Measurements from ENCODE around the gene IYD.

IYD gene

DNA sequence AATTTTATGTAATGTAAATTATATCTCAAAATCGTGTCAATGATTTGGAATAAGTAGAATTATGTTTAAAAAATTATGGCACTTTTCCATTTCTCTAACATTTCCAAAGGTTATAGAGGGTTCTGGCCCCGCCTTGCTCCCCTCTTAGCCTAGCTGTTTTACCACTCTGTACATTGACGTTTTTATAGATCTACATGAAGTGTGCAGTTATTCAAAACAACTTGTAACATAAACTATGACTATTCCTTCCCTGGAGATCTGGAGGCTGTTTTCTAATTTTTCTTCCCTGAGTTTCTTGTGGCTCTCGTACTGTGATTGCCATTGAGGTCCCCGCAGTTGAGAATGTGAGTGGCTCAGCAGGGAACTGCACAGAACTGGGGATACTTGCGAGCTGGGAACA is 48.4 kb downstream of the IYD start:
- H3K27ac ChIP-seq: no peak overlapping the region; a peak in 1 of 22 replicates
- H4K20me1 ChIP-seq: no peaks in the 10 kb centered on the region
- no peak overlapping the region for H3K4me2 ChIP-seq
- no peak for TF ChIP-seq Cebpa-rat (IDR thresholded peaks at IDR 0.05)
- H3K27me3 ChIP-seq: no peaks in the 10 kb centered on the region
- H3K36me3 ChIP-seq: no peaks in the 10 kb centered on the region
- H3K4me1 ChIP-seq: peaks cover 6 to 16% (median 11%) of the 10 kb centered on the region in 10 experiments; a peak in 18 of 20 replicates
- no peak overlapping the region for H3K4me3 ChIP-seq
- H3K9ac ChIP-seq: peak overlapping the region in 1 of 11 experiments; percentile 8; a peak in 1 of 22 replicates
- peaks cover 0 to 19% (median 14%) of the 10 kb centered on the region in 11 experiments; a peak in 17 of 22 replicates for H3K9me3 ChIP-seq (replicated peaks in 1 of 11)

GRCh38 chr6:150417899-150418826 is 49.4 kb downstream of the IYD start:
- Histone ChIP-seq H3K27ac (peak overlapping the region in 10 of 11 experiments; percentile 14 to 68 (median 58); a peak in 17 of 22 replicates), H3K4me3 (peak overlapping the region in 8 of 10 experiments; percentile 35 to 58 (median 49); a peak in 13 of 20 replicates), H3K9ac (peak overlapping the region in 10 of 11 experiments; percentile 41 to 67 (median 57); a peak in 16 of 22 replicates), H3K9me3 (replicated peaks in 1 of 11) (peaks cover 4 to 26% (median 16%) of the 10 kb centered on the region in 11 experiments; a peak in 21 of 22 replicates), H4K20me1 (no peaks in the 10 kb centered on the region), H3K27me3 (no peaks in the 10 kb centered on the region), H3K4me2 (peak overlapping the region; percentile 56 to 98 (median 73)), H3K36me3 (no peaks in the 10 kb centered on the region), H3K4me1 (peaks cover 6 to 16% (median 11%) of the 10 kb centered on the region in 10 experiments; a peak in 18 of 20 replicates)
- no peak for TF ChIP-seq Cebpa-rat (IDR thresholded peaks at IDR 0.05)

DNA sequence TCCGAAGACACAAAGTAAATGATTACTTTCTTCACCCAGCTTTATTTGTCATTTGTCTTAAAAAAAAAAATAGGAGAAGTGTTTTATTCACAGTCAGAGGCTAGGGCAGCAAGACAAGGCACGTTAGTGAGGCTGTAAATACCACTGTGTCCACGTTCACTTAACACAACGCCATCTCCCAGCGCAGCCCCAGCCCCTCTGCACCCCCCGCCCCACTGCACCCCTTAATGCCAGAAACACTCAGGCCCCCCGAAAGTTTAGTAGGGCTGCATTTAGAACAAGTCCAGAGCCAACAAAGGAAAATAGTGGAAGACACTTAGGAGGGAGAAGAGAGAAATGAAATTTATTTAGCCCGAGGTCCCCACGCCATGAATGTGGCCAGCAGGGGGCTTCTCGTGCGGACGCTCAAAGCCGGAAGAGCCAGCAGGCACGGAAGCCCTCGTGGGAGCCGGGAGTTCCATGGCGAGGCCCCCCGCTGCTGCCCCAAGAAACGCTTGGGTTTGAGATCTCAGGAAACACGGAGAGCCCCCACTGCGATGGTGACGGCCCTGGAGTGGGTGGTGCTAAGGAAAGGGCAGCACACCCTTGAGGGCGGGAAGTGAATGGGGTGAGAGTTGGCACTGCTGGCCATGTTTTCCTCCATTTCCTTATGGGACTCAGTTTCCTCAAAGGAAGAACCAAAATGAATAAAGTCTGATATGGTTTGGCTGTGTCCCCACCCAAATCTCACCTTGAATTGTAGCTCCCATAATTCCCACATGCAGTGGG is 50.2 kb downstream of the IYD start:
- peak overlapping the region; percentile 19 to 58 (median 49); a peak in 18 of 20 replicates for H3K4me3 ChIP-seq
- H3K4me1 ChIP-seq: peaks cover 6 to 16% (median 11%) of the 10 kb centered on the region in 10 experiments; a peak in 18 of 20 replicates
- H3K27ac ChIP-seq: peak overlapping the region in 10 of 11 experiments; percentile 21 to 68 (median 61); a peak in 18 of 22 replicates
- H3K9me3 ChIP-seq (replicated peaks in 1 of 11): peaks cover 12 to 35% (median 22%) of the 10 kb centered on the region in 11 experiments
- peak overlapping the region; percentile 56 to 98 (median 73) for H3K4me2 ChIP-seq
- no peak for TF ChIP-seq Cebpa-rat (IDR thresholded peaks at IDR 0.05)
- no peaks in the 10 kb centered on the region for H3K36me3 ChIP-seq
- H3K27me3 ChIP-seq: no peaks in the 10 kb centered on the region
- H4K20me1 ChIP-seq: no peaks in the 10 kb centered on the region
- H3K9ac ChIP-seq: peak overlapping the region in 10 of 11 experiments; percentile 41 to 67 (median 57); a peak in 18 of 22 replicates

DNA sequence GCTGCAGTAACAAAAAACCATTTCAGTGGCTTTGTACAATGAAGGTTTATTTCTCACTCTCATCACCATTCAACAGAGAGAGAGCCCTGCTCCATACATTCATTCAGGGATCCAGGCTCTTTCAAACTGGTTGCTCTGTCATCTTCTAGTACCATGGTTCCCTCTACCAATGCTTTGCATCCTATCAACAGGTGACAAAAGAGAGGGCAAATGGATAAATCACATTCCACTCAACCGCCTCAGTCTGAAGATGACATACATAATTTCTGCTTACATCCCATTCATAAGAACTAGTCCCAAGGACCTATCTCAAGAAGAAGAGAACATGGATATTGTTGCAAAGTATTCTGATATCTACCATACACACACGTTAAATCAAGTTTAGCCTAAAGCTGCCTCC is 51.6 kb downstream of the IYD start:
- peaks cover 0 to 6% (median 0%) of the 10 kb centered on the region in 11 experiments; a peak in 2 of 22 replicates for H3K36me3 ChIP-seq
- H3K9ac ChIP-seq: no peak overlapping the region
- peaks cover 6 to 16% (median 11%) of the 10 kb centered on the region in 10 experiments; a peak in 18 of 20 replicates for H3K4me1 ChIP-seq
- H3K9me3 ChIP-seq (replicated peaks in 1 of 11): peaks cover 26 to 49% (median 36%) of the 10 kb centered on the region in 11 experiments
- H3K4me3 ChIP-seq: no peak overlapping the region
- TF ChIP-seq Cebpa-rat (IDR thresholded peaks at IDR 0.05): no peak
- H4K20me1 ChIP-seq: no peaks in the 10 kb centered on the region
- H3K4me2 ChIP-seq: no peak overlapping the region
- H3K27ac ChIP-seq: no peak overlapping the region
- no peaks in the 10 kb centered on the region for H3K27me3 ChIP-seq

DNA sequence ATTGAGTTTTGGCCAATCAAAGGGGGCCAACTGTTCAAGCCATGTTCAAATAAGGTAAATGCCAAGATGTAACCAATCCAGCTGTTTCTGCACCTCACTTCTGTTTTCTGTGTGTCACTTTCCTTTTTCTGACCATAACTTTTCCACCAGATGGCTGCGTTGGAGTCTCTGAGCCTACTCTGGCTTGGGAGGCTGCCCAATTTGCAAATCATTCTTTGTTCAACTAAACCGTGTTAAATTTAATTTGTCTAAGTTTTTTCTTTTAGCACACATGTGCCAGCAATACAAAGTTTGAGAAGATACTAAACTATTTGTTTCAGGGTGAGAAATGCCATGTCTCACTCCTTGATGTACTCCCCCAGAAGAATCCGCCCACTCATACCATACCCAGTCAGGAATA is 52.1 kb downstream of the IYD start:
- Histone ChIP-seq H3K27me3 (no peaks in the 10 kb centered on the region), H3K4me3 (no peak overlapping the region), H3K9me3 (replicated peaks in 1 of 11) (peaks cover 31 to 54% (median 41%) of the 10 kb centered on the region in 11 experiments), H3K4me2 (no peak overlapping the region), H4K20me1 (no peaks in the 10 kb centered on the region), H3K36me3 (peaks cover 0 to 6% (median 0%) of the 10 kb centered on the region in 11 experiments; a peak in 2 of 22 replicates), H3K9ac (no peak overlapping the region), H3K4me1 (peaks cover 6 to 16% (median 11%) of the 10 kb centered on the region in 10 experiments; a peak in 18 of 20 replicates), H3K27ac (no peak overlapping the region)
- TF ChIP-seq Cebpa-rat (IDR thresholded peaks at IDR 0.05): no peak

DNA sequence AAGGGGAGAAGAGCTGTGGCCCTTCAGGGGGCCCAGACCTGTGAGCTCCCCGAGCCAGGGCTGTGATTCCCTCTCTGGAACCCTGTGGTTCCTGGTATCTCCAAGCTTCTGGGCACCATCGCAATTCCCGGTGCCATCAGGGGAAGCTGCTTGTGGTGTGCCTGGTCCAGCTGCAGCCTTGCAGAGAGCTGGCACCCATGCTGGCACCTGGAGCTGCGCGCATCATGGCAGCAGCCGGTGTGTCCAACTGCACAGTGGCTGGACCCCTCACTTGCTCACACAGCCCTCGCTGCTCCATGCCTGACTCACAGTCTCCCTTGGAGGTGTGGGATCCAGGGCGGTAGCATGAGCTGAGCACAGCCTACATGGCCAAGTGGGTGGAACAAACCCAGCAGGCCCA is 56.7 kb downstream of the IYD start:
- no peak for TF ChIP-seq Cebpa-rat (IDR thresholded peaks at IDR 0.05)
- Histone ChIP-seq H3K27ac (no peak overlapping the region), H3K9me3 (replicated peaks in 1 of 11) (peaks cover 29 to 47% (median 35%) of the 10 kb centered on the region in 11 experiments), H3K27me3 (no peaks in the 10 kb centered on the region), H3K36me3 (peaks cover 0 to 6% (median 0%) of the 10 kb centered on the region in 11 experiments; a peak in 2 of 22 replicates), H3K4me2 (no peak overlapping the region), H3K4me3 (no peak overlapping the region), H4K20me1 (no peaks in the 10 kb centered on the region), H3K4me1 (peaks cover 0 to 10% (median 0%) of the 10 kb centered on the region in 10 experiments; a peak in 6 of 20 replicates), H3K9ac (no peak overlapping the region)

DNA sequence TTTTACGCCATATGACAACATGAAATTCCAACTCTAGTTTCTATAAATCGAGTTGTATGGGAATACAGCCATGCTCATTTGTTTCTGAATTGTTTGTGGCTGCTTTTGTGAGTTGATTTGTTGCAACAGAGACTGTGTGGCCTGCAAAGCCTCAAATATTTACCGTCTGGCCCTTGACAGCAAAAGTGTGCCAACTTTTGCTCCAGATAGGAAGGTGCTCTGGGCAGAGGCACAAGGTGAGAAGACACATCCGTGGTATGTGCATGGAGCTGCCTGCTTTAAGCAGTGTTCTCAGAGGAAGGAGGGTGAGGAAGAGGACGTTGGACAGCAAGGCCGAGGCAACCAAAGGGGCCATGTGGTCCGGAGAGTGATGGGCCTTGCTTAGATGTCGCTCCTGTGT is 57.4 kb downstream of the IYD start:
- Histone ChIP-seq H3K27me3 (no peaks in the 10 kb centered on the region), H4K20me1 (no peaks in the 10 kb centered on the region), H3K9me3 (replicated peaks in 1 of 11) (peaks cover 24 to 40% (median 32%) of the 10 kb centered on the region in 11 experiments), H3K4me3 (no peak overlapping the region), H3K4me2 (no peak overlapping the region), H3K36me3 (peaks cover 0 to 6% (median 0%) of the 10 kb centered on the region in 11 experiments; a peak in 2 of 22 replicates), H3K4me1 (peaks cover 0 to 10% (median 0%) of the 10 kb centered on the region in 10 experiments; a peak in 6 of 20 replicates), H3K27ac (no peak overlapping the region), H3K9ac (no peak overlapping the region)
- no peak for TF ChIP-seq Cebpa-rat (IDR thresholded peaks at IDR 0.05)

GRCh38 chr6:150427037-150427602 is 58.3 kb downstream of the IYD start:
- no peak for TF ChIP-seq Cebpa-rat (IDR thresholded peaks at IDR 0.05)

More at GRCh38 chr6:150427037-150427602, 58.3 kb downstream of the IYD start:
- Histone ChIP-seq H3K27me3 (no peaks in the 10 kb centered on the region), H3K4me1 (peaks cover 0 to 10% (median 0%) of the 10 kb centered on the region in 10 experiments; a peak in 6 of 20 replicates), H3K9me3 (replicated peaks in 1 of 11) (peaks cover 24 to 40% (median 32%) of the 10 kb centered on the region in 11 experiments), H3K36me3 (peaks cover 0 to 6% (median 0%) of the 10 kb centered on the region in 11 experiments; a peak in 2 of 22 replicates), H3K4me2 (no peak overlapping the region), H3K4me3 (no peak overlapping the region), H3K27ac (no peak overlapping the region), H4K20me1 (no peaks in the 10 kb centered on the region), H3K9ac (no peak overlapping the region)

Measured in BLaER1 treated with 17β-estradiol and CSF1 and Interleukin-3, amounts not matched to agents 10 nM and 100 nM (cell line).